ENCODE data around the gene NRL. TPM values are rescaled to one million over a fixed set of nuclear protein-coding genes. Genes with fewer than 3 reads are reported as not detected.

Gene NRL
- total RNA-seq, 2 experiments from 2014 or later, result 4.6 to 7.5 TPM

DNA sequence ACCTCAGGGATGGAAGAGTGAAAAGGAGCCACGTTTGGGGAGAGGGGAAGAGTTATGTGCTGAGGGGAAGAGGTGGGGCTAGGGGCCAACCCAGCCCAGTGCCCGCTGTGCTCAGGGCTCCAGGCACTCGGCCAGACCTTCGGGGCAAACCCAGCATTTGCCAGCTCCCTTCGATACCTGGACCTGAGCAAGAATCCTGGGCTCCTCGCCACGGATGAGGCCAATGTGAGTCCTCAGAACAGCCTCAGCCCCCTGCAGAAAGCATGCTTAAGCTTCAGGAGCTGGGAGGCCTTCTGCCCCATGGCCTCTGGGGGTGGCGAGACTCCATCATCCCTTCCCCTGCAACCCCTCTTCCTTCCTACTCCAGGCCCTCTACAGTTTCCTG is 58.0 kb downstream of the NRL start:
- intact Hi-C loops (cut with micrococcal nuclease; ENCODE audit: unreplicated experiment), result no loop called here
- Histone ChIP-seq H3K4me2 (ENCODE audit: low read length) (no peak overlapping the region), H3K4me1 (ENCODE audit: insufficient read depth, low read length, poor library complexity, severe bottlenecking) (peaks cover 6% of the 10 kb centered on the region), H3K9me2 (ENCODE audit: insufficient read depth, low read length) (no peaks in the 10 kb centered on the region), H3K79me2 (ENCODE audit: insufficient read depth, low read depth, low read length) (no peaks in the 10 kb centered on the region), H4K20me1 (ENCODE audit: insufficient read depth, low read length) (no peaks in the 10 kb centered on the region), H3K4me3 (ENCODE audit: low read depth, low read length, poor library complexity, severe bottlenecking) (no peak overlapping the region), H3K9me3 (ENCODE audit: low read length) (no peaks in the 10 kb centered on the region), H3K36me3 (ENCODE audit: insufficient read depth, low read length) (no peaks in the 10 kb centered on the region), H2AFZ (ENCODE audit: low read length) (no peak overlapping the region), H3K27ac (ENCODE audit: low read depth, low read length, poor library complexity, severe bottlenecking) (no peak overlapping the region)
- no peak for DNase-seq (ENCODE audit: low spot score)
- no TSS peak for BruUV-seq (replicated peaks)
- TF ChIP-seq, protein P1, sequence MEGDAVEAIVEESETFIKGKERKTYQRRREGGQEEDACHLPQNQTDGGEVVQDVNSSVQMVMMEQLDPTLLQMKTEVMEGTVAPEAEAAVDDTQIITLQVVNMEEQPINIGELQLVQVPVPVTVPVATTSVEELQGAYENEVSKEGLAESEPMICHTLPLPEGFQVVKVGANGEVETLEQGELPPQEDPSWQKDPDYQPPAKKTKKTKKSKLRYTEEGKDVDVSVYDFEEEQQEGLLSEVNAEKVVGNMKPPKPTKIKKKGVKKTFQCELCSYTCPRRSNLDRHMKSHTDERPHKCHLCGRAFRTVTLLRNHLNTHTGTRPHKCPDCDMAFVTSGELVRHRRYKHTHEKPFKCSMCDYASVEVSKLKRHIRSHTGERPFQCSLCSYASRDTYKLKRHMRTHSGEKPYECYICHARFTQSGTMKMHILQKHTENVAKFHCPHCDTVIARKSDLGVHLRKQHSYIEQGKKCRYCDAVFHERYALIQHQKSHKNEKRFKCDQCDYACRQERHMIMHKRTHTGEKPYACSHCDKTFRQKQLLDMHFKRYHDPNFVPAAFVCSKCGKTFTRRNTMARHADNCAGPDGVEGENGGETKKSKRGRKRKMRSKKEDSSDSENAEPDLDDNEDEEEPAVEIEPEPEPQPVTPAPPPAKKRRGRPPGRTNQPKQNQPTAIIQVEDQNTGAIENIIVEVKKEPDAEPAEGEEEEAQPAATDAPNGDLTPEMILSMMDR (conservative IDR thresholded peaks at IDR 0.05; ENCODE audit: low read length), result no peak
- no peak for TF ChIP-seq EZH2phosphoT487 (IDR thresholded peaks at IDR 0.05; ENCODE audit: borderline replicate concordance, low read depth, low read length)
- POLR2A ChIA-PET, result no interaction called here
- CTCF ChIA-PET (ENCODE audit: unreplicated experiment), result no interaction called here

DNA sequence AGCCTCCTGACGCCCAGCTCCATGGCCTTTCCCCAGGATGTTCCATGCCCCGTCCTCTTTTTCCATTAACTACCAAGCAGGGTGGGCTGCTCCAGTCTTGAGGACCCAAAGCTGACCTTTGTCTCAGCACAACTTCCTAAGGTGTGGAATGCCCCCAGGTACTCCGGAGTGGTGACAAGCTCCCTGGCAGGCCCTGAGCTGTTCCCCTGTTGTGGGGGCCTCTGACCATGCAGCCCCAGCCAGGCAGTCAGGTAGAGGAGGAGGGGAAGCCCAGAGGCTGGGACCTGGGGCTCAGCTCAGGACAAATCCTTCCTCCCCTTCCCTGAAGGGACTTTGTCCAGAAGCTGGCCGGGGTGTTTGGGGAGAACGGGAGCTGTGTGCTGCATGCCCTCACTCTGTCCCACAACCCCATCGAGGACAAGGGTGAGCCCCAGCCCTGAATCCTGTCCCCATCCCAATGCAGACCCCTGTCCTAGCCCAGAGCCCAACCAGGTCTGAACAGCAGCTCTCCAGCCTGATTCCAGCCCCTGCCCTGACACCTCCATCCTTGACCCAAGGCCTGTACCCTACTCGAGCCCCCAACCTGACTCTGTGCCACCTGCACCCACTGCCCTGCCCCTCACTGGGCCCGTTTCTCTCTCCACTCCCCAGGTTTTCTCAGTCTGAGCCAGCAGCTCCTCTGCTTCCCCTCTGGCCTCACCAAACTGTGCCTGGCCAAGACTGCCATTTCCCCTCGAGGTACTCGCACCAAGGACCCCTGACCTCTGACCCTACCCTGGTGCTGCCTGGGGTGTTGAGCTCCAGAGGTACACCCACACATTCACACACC is 58.6 kb downstream of the NRL start:
- Histone ChIP-seq H3K4me3 (ENCODE audit: low read depth, low read length, poor library complexity, severe bottlenecking) (no peak overlapping the region), H3K36me3 (ENCODE audit: insufficient read depth, low read length) (no peaks in the 10 kb centered on the region), H3K27ac (ENCODE audit: low read depth, low read length, poor library complexity, severe bottlenecking) (no peak overlapping the region), H3K9me2 (ENCODE audit: insufficient read depth, low read length) (no peaks in the 10 kb centered on the region), H4K20me1 (ENCODE audit: insufficient read depth, low read length) (no peaks in the 10 kb centered on the region), H3K4me1 (ENCODE audit: insufficient read depth, low read length, poor library complexity, severe bottlenecking) (peaks cover 12% of the 10 kb centered on the region), H2AFZ (ENCODE audit: low read length) (no peak overlapping the region), H3K9me3 (ENCODE audit: low read length) (no peaks in the 10 kb centered on the region), H3K4me2 (ENCODE audit: low read length) (no peak overlapping the region), H3K79me2 (ENCODE audit: insufficient read depth, low read depth, low read length) (no peaks in the 10 kb centered on the region)
- ChIA-PET POLR2A (interaction anchor here (0.6 kb wide), 1 partner anchor 9 kb away, joined by 3 read pairs; no protein-coding TSS in a partner anchor), CTCF (ENCODE audit: unreplicated experiment) (no interaction called here)
- BruUV-seq (replicated peaks), result no TSS peak
- TF ChIP-seq, protein P1 (conservative IDR thresholded peaks at IDR 0.05; ENCODE audit: low read length), result no peak
- TF ChIP-seq EZH2phosphoT487 (IDR thresholded peaks at IDR 0.05; ENCODE audit: borderline replicate concordance, low read depth, low read length), result no peak
- intact Hi-C loops (cut with micrococcal nuclease; ENCODE audit: unreplicated experiment), result no loop called here
- no peak for DNase-seq (ENCODE audit: low spot score)

DNA sequence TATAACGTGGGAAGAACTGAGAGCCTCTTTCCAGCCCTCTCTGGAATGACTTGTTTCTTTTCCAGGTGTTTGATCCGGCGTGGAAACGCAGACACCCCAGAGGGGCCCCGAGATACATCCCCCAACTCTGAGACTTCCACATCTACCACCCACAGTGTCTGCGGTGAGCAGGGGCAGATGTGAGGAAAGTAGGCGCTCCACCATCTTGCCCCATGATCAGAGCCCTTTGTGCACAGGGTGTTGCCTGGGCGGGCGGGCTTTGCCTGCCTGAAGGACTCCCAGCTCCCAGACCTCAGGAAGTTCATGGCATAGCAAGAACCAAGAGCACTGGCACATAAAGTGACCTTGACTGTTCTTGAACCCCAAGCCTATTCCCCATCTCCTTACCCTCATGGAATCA is 60.1 kb downstream of the NRL start:
- Histone ChIP-seq H4K20me1 (ENCODE audit: insufficient read depth, low read length) (no peaks in the 10 kb centered on the region), H3K79me2 (ENCODE audit: insufficient read depth, low read depth, low read length) (no peaks in the 10 kb centered on the region), H3K4me1 (ENCODE audit: insufficient read depth, low read length, poor library complexity, severe bottlenecking) (peaks cover 15% of the 10 kb centered on the region), H3K9me3 (ENCODE audit: low read length) (no peaks in the 10 kb centered on the region), H3K4me3 (ENCODE audit: low read depth, low read length, poor library complexity, severe bottlenecking) (no peak overlapping the region), H3K36me3 (ENCODE audit: insufficient read depth, low read length) (no peaks in the 10 kb centered on the region), H2AFZ (ENCODE audit: low read length) (no peak overlapping the region), H3K4me2 (ENCODE audit: low read length) (no peak overlapping the region), H3K9me2 (ENCODE audit: insufficient read depth, low read length) (no peaks in the 10 kb centered on the region), H3K27ac (ENCODE audit: low read depth, low read length, poor library complexity, severe bottlenecking) (no peak overlapping the region)
- no peak for DNase-seq (ENCODE audit: low spot score)
- no TSS peak for BruUV-seq (replicated peaks)
- ChIA-PET POLR2A (interaction anchor here (0.6 kb wide), 1 partner anchor 9 kb away, joined by 3 read pairs; no protein-coding TSS in a partner anchor), CTCF (ENCODE audit: unreplicated experiment) (no interaction called here)
- TF ChIP-seq, protein P1 (conservative IDR thresholded peaks at IDR 0.05; ENCODE audit: low read length), result no peak
- TF ChIP-seq EZH2phosphoT487 (IDR thresholded peaks at IDR 0.05; ENCODE audit: borderline replicate concordance, low read depth, low read length), result no peak
- intact Hi-C loops (cut with micrococcal nuclease; ENCODE audit: unreplicated experiment), result no loop called here
